Measurements from ENCODE around the gene CFAP57. TPM values are rescaled to one million over a fixed set of nuclear protein-coding genes. Genes with fewer than 3 reads are reported as not detected.
"Not testable (repeated sequence)": the region's sequence is repeated elsewhere in the genome, so short reads cannot be mapped to it uniquely, and the experiment has no call there.

Gene CFAP57
- total RNA-seq, 4 donors from 2014 or later: not detected

- Histone ChIP-seq H3K27me3 (no peaks in the 10 kb centered on the region), H3K27ac (no peak overlapping the region), H3K4me3 (no peak overlapping the region), H3K36me3 (no peaks in the 10 kb centered on the region), H3K9me3 (no peaks in the 10 kb centered on the region), H3K4me1 (no peaks in the 10 kb centered on the region)
- DNase-seq: no peak
- TF ChIP-seq CTCF (IDR thresholded peaks at IDR 0.05) (no peak), POLR2A (IDR thresholded peaks at IDR 0.05) (no peak)
Measured at GRCh38 chr1:43134640-43135039, 37.5 kb upstream of the CFAP57 start.

GRCh38 chr1:43135857-43136781, 36.0 kb upstream of the CFAP57 start:
- H3K27me3 ChIP-seq: no peaks in the 10 kb centered on the region
- H3K27ac ChIP-seq: no peak overlapping the region
- no peak for TF ChIP-seq CTCF (IDR thresholded peaks at IDR 0.05)
- no peak for TF ChIP-seq POLR2A (IDR thresholded peaks at IDR 0.05)
- no peaks in the 10 kb centered on the region for H3K9me3 ChIP-seq
- no peak overlapping the region for H3K4me3 ChIP-seq
- no peaks in the 10 kb centered on the region for H3K4me1 ChIP-seq
- H3K36me3 ChIP-seq: no peaks in the 10 kb centered on the region
- DNase-seq: no peak

- DNase-seq: no peak
- H3K27ac ChIP-seq: no peak overlapping the region
- H3K36me3 ChIP-seq: no peaks in the 10 kb centered on the region
- no peaks in the 10 kb centered on the region for H3K9me3 ChIP-seq
- no peak for TF ChIP-seq POLR2A (IDR thresholded peaks at IDR 0.05)
- TF ChIP-seq CTCF (IDR thresholded peaks at IDR 0.05): no peak
- no peaks in the 10 kb centered on the region for H3K4me1 ChIP-seq
- H3K27me3 ChIP-seq: no peaks in the 10 kb centered on the region
- H3K4me3 ChIP-seq: no peak overlapping the region
Measured at GRCh38 chr1:43137445-43138052, 34.6 kb upstream of the CFAP57 start.

GRCh38 chr1:43139295-43139694, 32.8 kb upstream of the CFAP57 start:
- DNase-seq, H3K9me3 ChIP-seq, H3K4me1 ChIP-seq, H3K27me3 ChIP-seq, H3K27ac ChIP-seq, H3K4me3 ChIP-seq, H3K36me3 ChIP-seq: not testable (repeated sequence)

- no peaks in the 10 kb centered on the region for H3K9me3 ChIP-seq
- no peaks in the 10 kb centered on the region for H3K27me3 ChIP-seq
- no peak for DNase-seq
- TF ChIP-seq CTCF (IDR thresholded peaks at IDR 0.05): no peak
- TF ChIP-seq POLR2A (IDR thresholded peaks at IDR 0.05): no peak
- H3K4me3 ChIP-seq: no peak overlapping the region
- no peak overlapping the region for H3K27ac ChIP-seq
- no peaks in the 10 kb centered on the region for H3K4me1 ChIP-seq
- no peaks in the 10 kb centered on the region for H3K36me3 ChIP-seq
Measured at GRCh38 chr1:43140010-43140409, 32.1 kb upstream of the CFAP57 start.

- H3K27ac ChIP-seq: no peak overlapping the region
- H3K4me3 ChIP-seq: no peak overlapping the region
- no peaks in the 10 kb centered on the region for H3K27me3 ChIP-seq
- H3K4me1 ChIP-seq: no peaks in the 10 kb centered on the region
- no peaks in the 10 kb centered on the region for H3K36me3 ChIP-seq
- no peaks in the 10 kb centered on the region for H3K9me3 ChIP-seq
- no peak for TF ChIP-seq POLR2A (IDR thresholded peaks at IDR 0.05)
- no peak for TF ChIP-seq CTCF (IDR thresholded peaks at IDR 0.05)
- no peak for DNase-seq
Measured at GRCh38 chr1:43140583-43140982, 31.5 kb upstream of the CFAP57 start.

Data from Peyer's patch (tissue), 4 donors.